ENCODE results near the gene TRIO. TPM values are rescaled to one million over a fixed set of nuclear protein-coding genes. Genes with fewer than 3 reads are reported as not detected.

TRIO gene
- total and polyA plus RNA-seq, 2 donors (not counting 1 experiment from before 2014, with no cell fraction given), result 134 to 281 TPM

DNA sequence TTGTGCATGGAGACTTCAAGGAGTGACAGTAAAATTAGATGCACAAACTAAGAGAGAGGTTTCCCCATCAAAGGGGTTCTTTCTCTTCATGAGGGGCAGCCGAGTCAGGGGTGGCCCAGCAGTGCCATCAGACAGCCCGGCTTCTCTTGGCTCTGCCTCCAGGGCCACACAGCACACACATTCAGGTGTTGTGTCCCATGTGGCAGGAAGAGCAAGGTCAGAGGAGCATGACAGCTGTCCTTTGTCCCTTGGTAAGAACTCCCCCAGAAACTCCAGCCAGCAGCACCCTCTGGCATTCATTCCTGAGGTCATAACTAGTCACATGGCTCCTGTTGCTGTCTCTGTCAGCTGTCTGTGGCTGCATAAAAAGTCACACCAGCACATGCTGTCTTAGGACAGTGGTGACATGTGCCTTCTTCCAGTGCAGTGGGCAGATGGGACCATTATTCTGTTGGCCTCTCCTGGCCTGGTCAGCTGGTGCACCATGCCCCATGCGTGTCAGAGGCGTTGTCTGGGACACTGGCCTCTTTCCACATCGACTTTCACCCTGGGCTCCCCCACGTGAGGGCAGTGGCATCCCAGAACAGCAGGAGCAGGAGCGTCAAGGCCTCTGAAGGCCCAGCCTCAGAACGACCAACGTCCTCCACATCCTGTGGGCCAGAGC lies 360.0 kb downstream of the TRIO start:
- DNase-seq (ENCODE audit: low read depth in 2 of 2), result no peak
- H4K20me1 ChIP-seq (ENCODE audit: control insufficient read depth, extremely low read depth, insufficient read depth, low read length), result no peaks in the 10 kb centered on the region

DNA sequence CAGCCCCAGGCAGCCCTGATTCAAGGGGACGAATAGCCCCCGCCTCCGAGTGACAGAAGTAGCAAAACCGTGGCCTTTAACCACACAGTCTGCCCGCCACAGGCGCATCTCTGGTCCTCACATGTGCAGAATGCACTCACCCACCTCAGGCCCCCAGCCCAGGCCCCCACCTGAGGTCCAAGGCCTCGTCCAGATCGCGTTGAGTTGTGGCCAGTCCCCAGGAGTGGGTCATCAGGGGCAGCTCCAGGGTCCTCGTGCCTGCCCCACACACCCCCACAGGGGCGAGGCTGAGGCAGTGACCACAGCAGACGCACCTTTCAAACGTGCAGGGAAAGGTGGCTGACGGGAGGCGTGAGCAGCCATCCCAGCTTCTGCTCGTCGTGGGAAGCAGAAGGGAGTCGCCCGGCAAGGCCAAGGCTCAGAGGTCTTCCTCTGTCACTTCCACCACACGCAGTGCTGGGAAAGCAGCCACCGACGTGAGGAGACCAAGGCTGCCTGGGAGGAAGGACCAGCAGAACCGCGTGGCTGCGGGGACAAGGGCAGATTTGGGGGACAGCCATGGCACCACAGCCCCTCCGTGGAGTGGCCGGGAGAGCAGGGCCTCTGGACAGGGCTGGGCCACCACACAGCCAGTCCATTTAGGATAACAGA lies 360.7 kb downstream of the TRIO start:
- Histone ChIP-seq H3K9ac (ENCODE audit: insufficient read depth, low read length) (no peak overlapping the region), H3K9me3 (ENCODE audit: control insufficient read depth, insufficient read depth, low read depth, low read length) (no peaks in the 10 kb centered on the region), H2AFZ (ENCODE audit: low read length) (no peak overlapping the region), H3K4me1 (ENCODE audit: control insufficient read depth, extremely low read depth, insufficient read depth, low read length) (no peaks in the 10 kb centered on the region), H4K20me1 (ENCODE audit: control insufficient read depth, extremely low read depth, insufficient read depth, low read length) (no peaks in the 10 kb centered on the region), H3K4me3 (replicated peaks in 1 of 4; ENCODE audit: control extremely low read depth in 1 of 4, insufficient read depth in 1 of 4, low read depth in 3 of 4, low read length in 4 of 4) (no peak overlapping the region), H3K4me2 (ENCODE audit: extremely low read depth, insufficient read depth, low read length) (no peak overlapping the region), H3K36me3 (ENCODE audit: control insufficient read depth, insufficient read depth, low read length) (peaks cover 61% of the 10 kb centered on the region), H3K27me3 (ENCODE audit: control insufficient read depth, insufficient read depth, low read length) (no peaks in the 10 kb centered on the region), H3K27ac (ENCODE audit: insufficient read depth, low read length) (no peak overlapping the region), H3K79me2 (ENCODE audit: control insufficient read depth, insufficient read depth, low read length) (no peaks in the 10 kb centered on the region)
- DNase-seq (ENCODE audit: low read depth in 2 of 2), result no peak
- TF ChIP-seq, protein P1, sequence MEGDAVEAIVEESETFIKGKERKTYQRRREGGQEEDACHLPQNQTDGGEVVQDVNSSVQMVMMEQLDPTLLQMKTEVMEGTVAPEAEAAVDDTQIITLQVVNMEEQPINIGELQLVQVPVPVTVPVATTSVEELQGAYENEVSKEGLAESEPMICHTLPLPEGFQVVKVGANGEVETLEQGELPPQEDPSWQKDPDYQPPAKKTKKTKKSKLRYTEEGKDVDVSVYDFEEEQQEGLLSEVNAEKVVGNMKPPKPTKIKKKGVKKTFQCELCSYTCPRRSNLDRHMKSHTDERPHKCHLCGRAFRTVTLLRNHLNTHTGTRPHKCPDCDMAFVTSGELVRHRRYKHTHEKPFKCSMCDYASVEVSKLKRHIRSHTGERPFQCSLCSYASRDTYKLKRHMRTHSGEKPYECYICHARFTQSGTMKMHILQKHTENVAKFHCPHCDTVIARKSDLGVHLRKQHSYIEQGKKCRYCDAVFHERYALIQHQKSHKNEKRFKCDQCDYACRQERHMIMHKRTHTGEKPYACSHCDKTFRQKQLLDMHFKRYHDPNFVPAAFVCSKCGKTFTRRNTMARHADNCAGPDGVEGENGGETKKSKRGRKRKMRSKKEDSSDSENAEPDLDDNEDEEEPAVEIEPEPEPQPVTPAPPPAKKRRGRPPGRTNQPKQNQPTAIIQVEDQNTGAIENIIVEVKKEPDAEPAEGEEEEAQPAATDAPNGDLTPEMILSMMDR (conservative IDR thresholded peaks at IDR 0.05 in 1 of 2, IDR thresholded peaks at IDR 0.05 in 1 of 2; ENCODE audit: low read depth in 1 of 2, low read length in 2 of 2), result no peak
- no peak for TF ChIP-seq EZH2 (IDR thresholded peaks at IDR 0.05; ENCODE audit: low read length, missing control alignments)

More for the DNA sequence above, 360.0 kb downstream of the TRIO start:
- TF ChIP-seq, protein P1 (conservative IDR thresholded peaks at IDR 0.05 in 1 of 2, IDR thresholded peaks at IDR 0.05 in 1 of 2; ENCODE audit: low read depth in 1 of 2, low read length in 2 of 2), result no peak
- TF ChIP-seq EZH2 (IDR thresholded peaks at IDR 0.05; ENCODE audit: low read length, missing control alignments), result no peak
- Histone ChIP-seq H3K4me2 (ENCODE audit: extremely low read depth, insufficient read depth, low read length) (no peak overlapping the region), H3K9ac (ENCODE audit: insufficient read depth, low read length) (no peak overlapping the region), H2AFZ (ENCODE audit: low read length) (no peak overlapping the region), H3K4me3 (replicated peaks in 1 of 4; ENCODE audit: control extremely low read depth in 1 of 4, insufficient read depth in 1 of 4, low read depth in 3 of 4, low read length in 4 of 4) (no peak overlapping the region), H3K36me3 (ENCODE audit: control insufficient read depth, insufficient read depth, low read length) (peaks cover 62% of the 10 kb centered on the region), H3K27ac (ENCODE audit: insufficient read depth, low read length) (no peak overlapping the region), H3K4me1 (ENCODE audit: control insufficient read depth, extremely low read depth, insufficient read depth, low read length) (no peaks in the 10 kb centered on the region), H3K27me3 (ENCODE audit: control insufficient read depth, insufficient read depth, low read length) (no peaks in the 10 kb centered on the region), H3K9me3 (ENCODE audit: control insufficient read depth, insufficient read depth, low read depth, low read length) (no peaks in the 10 kb centered on the region), H3K79me2 (ENCODE audit: control insufficient read depth, insufficient read depth, low read length) (no peaks in the 10 kb centered on the region)

DNA sequence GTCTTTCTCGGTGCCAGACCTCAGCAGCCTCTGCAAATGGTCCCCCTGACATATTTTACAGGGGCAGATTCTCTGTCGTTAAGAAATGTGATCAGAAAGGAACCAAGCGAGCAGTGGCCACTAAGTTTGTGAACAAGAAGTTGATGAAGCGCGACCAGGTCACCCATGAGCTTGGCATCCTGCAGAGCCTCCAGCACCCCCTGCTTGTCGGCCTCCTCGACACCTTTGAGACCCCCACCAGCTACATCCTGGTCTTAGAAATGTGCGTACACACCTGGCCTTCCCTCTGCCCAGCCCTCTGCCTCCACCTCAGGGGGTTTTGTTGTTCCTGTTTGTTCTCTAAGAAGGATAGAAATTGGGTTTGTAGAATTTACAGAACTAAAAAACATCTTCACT lies 361.2 kb downstream of the TRIO start:
- Histone ChIP-seq H3K36me3 (ENCODE audit: control insufficient read depth, insufficient read depth, low read length) (peaks cover 56% of the 10 kb centered on the region), H2AFZ (ENCODE audit: low read length) (no peak overlapping the region), H3K4me3 (replicated peaks in 1 of 4; ENCODE audit: control extremely low read depth in 1 of 4, insufficient read depth in 1 of 4, low read depth in 3 of 4, low read length in 4 of 4) (no peak overlapping the region), H3K9me3 (ENCODE audit: control insufficient read depth, insufficient read depth, low read depth, low read length) (no peaks in the 10 kb centered on the region), H3K27ac (ENCODE audit: insufficient read depth, low read length) (no peak overlapping the region), H3K4me2 (ENCODE audit: extremely low read depth, insufficient read depth, low read length) (no peak overlapping the region), H3K79me2 (ENCODE audit: control insufficient read depth, insufficient read depth, low read length) (no peaks in the 10 kb centered on the region), H3K4me1 (ENCODE audit: control insufficient read depth, extremely low read depth, insufficient read depth, low read length) (no peaks in the 10 kb centered on the region), H4K20me1 (ENCODE audit: control insufficient read depth, extremely low read depth, insufficient read depth, low read length) (no peaks in the 10 kb centered on the region), H3K9ac (ENCODE audit: insufficient read depth, low read length) (no peak overlapping the region), H3K27me3 (ENCODE audit: control insufficient read depth, insufficient read depth, low read length) (no peaks in the 10 kb centered on the region)
- TF ChIP-seq, protein P1 (conservative IDR thresholded peaks at IDR 0.05 in 1 of 2, IDR thresholded peaks at IDR 0.05 in 1 of 2; ENCODE audit: low read depth in 1 of 2, low read length in 2 of 2), result no peak
- no peak for TF ChIP-seq EZH2 (IDR thresholded peaks at IDR 0.05; ENCODE audit: low read length, missing control alignments)
- DNase-seq (ENCODE audit: low read depth in 2 of 2), result no peak
